ENCODE results near the gene UBASH3B.

DNA sequence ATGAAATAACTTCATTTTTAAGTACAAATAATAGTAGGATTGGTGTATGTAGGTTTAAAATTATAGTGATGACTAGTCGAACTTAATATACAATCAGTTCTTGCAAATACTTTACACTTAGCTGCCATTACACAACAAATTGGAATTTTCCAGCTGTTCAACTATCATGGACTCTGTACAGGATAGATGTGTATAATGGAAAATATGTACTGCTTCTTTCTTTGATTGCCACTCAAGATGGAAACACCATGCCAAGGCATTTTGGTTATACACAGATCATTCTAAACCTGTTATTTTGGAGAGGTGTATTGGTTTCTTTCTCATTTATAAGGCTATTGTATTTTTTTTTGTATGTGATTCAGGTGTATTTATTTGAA, 158.4 kb downstream of the UBASH3B start:
- TF ChIP-seq CTCF (IDR thresholded peaks at IDR 0.05) (no peak), EZH2phosphoT487 (IDR thresholded peaks at IDR 0.05) (no peak)

All from neural progenitor cell (in vitro differentiated cells).